HG02588 (cell line): ENCODE measurements around the gene RAB6B.

Experiments used
- ATAC-seq: cut with Tn5 transposase; IDR thresholded peaks from one replicate; pipeline ENCODE4 v1.9.1; 2021; ENCODE audit warnings: mild to moderate bottlenecking, moderate library complexity; ENCODE audit not compliant: unreplicated experiment

RAB6B gene

GRCh38 chr3:133881939-133882825, 13.5 kb downstream of the RAB6B start:
- ATAC-seq = no peak

GRCh38 chr3:133881492-133881891, 14.2 kb downstream of the RAB6B start:
- no peak for ATAC-seq

- no peak for ATAC-seq
These were observed 14.7 kb downstream of the RAB6B start for GRCh38 chr3:133880886-133881455.

GRCh38 chr3:133880287-133880686, 15.4 kb downstream of the RAB6B start:
- ATAC-seq = peak; percentile 46

- ATAC-seq = no peak
These were observed 17.2 kb downstream of the RAB6B start for GRCh38 chr3:133878518-133878917.

GRCh38 chr3:133877221-133877620, 18.5 kb downstream of the RAB6B start:
- ATAC-seq = no peak

- no peak for ATAC-seq
These were observed 20.8 kb downstream of the RAB6B start for GRCh38 chr3:133874761-133875438.

- ATAC-seq = no peak
These were observed 21.3 kb downstream of the RAB6B start for GRCh38 chr3:133874344-133874743.

GRCh38 chr3:133872781-133873180, 22.9 kb downstream of the RAB6B start:
- no peak for ATAC-seq

- no peak for ATAC-seq
These were observed 23.5 kb downstream of the RAB6B start for GRCh38 chr3:133872161-133872560.

GRCh38 chr3:133871368-133872090, 24.2 kb downstream of the RAB6B start:
- ATAC-seq = no peak

- ATAC-seq = no peak
These were observed 24.9 kb downstream of the RAB6B start for GRCh38 chr3:133870822-133871221.

GRCh38 chr3:133869586-133869985, 26.1 kb downstream of the RAB6B start:
- no peak for ATAC-seq

- no peak for ATAC-seq
These were observed 26.8 kb downstream of the RAB6B start for GRCh38 chr3:133868758-133869475.

GRCh38 chr3:133868186-133868585, 27.5 kb downstream of the RAB6B start:
- no peak for ATAC-seq

GRCh38 chr3:133866141-133866540, 29.5 kb downstream of the RAB6B start:
- ATAC-seq = no peak

- no peak for ATAC-seq
These were observed 30.4 kb downstream of the RAB6B start for GRCh38 chr3:133865136-133865855.

GRCh38 chr3:133864616-133865015, 31.1 kb downstream of the RAB6B start:
- ATAC-seq = no peak

GRCh38 chr3:133863911-133864310, 31.8 kb downstream of the RAB6B start:
- no peak for ATAC-seq

GRCh38 chr3:133862161-133862560, 33.5 kb downstream of the RAB6B start:
- no peak for ATAC-seq
